HG03442 (cell line): Measurements from ENCODE around the gene KRTAP5-4.
"Not testable (repeated sequence)": the region's sequence is repeated elsewhere in the genome, so short reads cannot be mapped to it uniquely, and the experiment has no call there.

Source experiments
- ATAC-seq: cut with Tn5 transposase; IDR thresholded peaks from one replicate; pipeline ENCODE4 v1.9.1; 2021; ENCODE audit warnings: mild to moderate bottlenecking, moderate library complexity; ENCODE audit not compliant: unreplicated experiment

The KRTAP5-4 gene

GRCh38 chr11:1639102-1639620, 17.2 kb upstream of the KRTAP5-4 start:
- no peak for ATAC-seq

- no peak for ATAC-seq
Measured at GRCh38 chr11:1638344-1638743, 16.4 kb upstream of the KRTAP5-4 start.

- no peak for ATAC-seq
Measured at GRCh38 chr11:1637628-1638027, 15.7 kb upstream of the KRTAP5-4 start.

- ATAC-seq, result no peak
Measured at GRCh38 chr11:1636291-1636950, 14.5 kb upstream of the KRTAP5-4 start.

- ATAC-seq, result no peak
Measured at GRCh38 chr11:1633864-1634263, 11.9 kb upstream of the KRTAP5-4 start.

- no peak for ATAC-seq
Measured at GRCh38 chr11:1632053-1632714, 10.2 kb upstream of the KRTAP5-4 start.

GRCh38 chr11:1631066-1631568, 9.2 kb upstream of the KRTAP5-4 start:
- no peak for ATAC-seq

GRCh38 chr11:1630271-1630670, 8.3 kb upstream of the KRTAP5-4 start:
- ATAC-seq, result no peak

GRCh38 chr11:1629326-1630185, 7.6 kb upstream of the KRTAP5-4 start, which contains the start of gene KRTAP5-5:
Gene KRTAP5-5 (plus strand): TSS chr11:1629775. CDS start chr11:1629841, 66 bp downstream.
- no peak for ATAC-seq

GRCh38 chr11:1628506-1629325, 6.8 kb upstream of the KRTAP5-4 start:
- ATAC-seq, result no peak

- no peak for ATAC-seq
Measured at GRCh38 chr11:1625541-1625940, 3.6 kb upstream of the KRTAP5-4 start.

- no peak for ATAC-seq
Measured at GRCh38 chr11:1624621-1625020, 2.7 kb upstream of the KRTAP5-4 start.

GRCh38 chr11:1623716-1624115, 1.8 kb upstream of the KRTAP5-4 start:
- no peak for ATAC-seq

- no peak for ATAC-seq
Measured at GRCh38 chr11:1619449-1619848, 2.5 kb downstream of the KRTAP5-4 start.

GRCh38 chr11:1618231-1618630, 3.7 kb downstream of the KRTAP5-4 start:
- no peak for ATAC-seq

- ATAC-seq, result no peak
Measured at GRCh38 chr11:1608363-1608762, 13.6 kb downstream of the KRTAP5-4 start, which contains the start of gene KRTAP5-3. Gene KRTAP5-3 (minus strand): TSS chr11:1608463. CDS start chr11:1608385, 78 bp downstream.

- ATAC-seq, result not testable (repeated sequence)
Measured at GRCh38 chr11:1607901-1608300, 14.0 kb downstream of the KRTAP5-4 start.

- not testable (repeated sequence) for ATAC-seq
Measured at GRCh38 chr11:1607156-1607845, 14.6 kb downstream of the KRTAP5-4 start.

GRCh38 chr11:1605923-1606322, 16.0 kb downstream of the KRTAP5-4 start:
- ATAC-seq, result not testable (repeated sequence)

GRCh38 chr11:1604711-1605110, 17.2 kb downstream of the KRTAP5-4 start:
- ATAC-seq, result no peak
